SK-N-SH treated with all-trans-retinoic acid at 6 μM for 48 hours (cell line): ENCODE data around the gene DYSF.

Experiments
- CSDC2 ChIP-seq: fragments of 250-450 bp; sonication (Bioruptor Pico); IDR thresholded peaks from 2 replicates; pipeline ENCODE4 v1.5.0; 2020; ENCODE audit warnings: mild to moderate bottlenecking, moderate library complexity
- ESRRG ChIP-seq: fragments of 250-450 bp; sonication (Bioruptor Pico); IDR thresholded peaks from 2 replicates; pipeline ENCODE4 v1.6.1; 2021; ENCODE audit warnings: mild to moderate bottlenecking
- GLIS3 ChIP-seq: fragments of 250-450 bp; sonication (Bioruptor Pico); IDR thresholded peaks from 2 replicates; pipeline ENCODE4 v1.5.0; 2020; ENCODE audit warnings: mild to moderate bottlenecking, moderate library complexity
- ISL1 ChIP-seq: fragments of 250-450 bp; sonication (Bioruptor Pico); IDR thresholded peaks from 2 replicates; pipeline ENCODE4 v2.1.2; 2022; ENCODE audit warnings: mild to moderate bottlenecking, moderate library complexity
- OSR1 ChIP-seq: fragments of 250-450 bp; sonication (Bioruptor Pico); IDR thresholded peaks from 2 replicates; pipeline ENCODE4 v1.8.0; 2022; ENCODE audit warnings: moderate library complexity, mild to moderate bottlenecking, inconsistent platforms
- RARB ChIP-seq: fragments of 250-450 bp; sonication (Bioruptor Pico); IDR thresholded peaks from 2 replicates; pipeline ENCODE4 v1.8.0; 2021; ENCODE audit warnings: mild to moderate bottlenecking, moderate library complexity
- SNAI2 ChIP-seq: fragments of 250-450 bp; sonication (Bioruptor Pico); IDR thresholded peaks from 2 replicates; pipeline ENCODE4 v1.5.0; 2020; ENCODE audit warnings: mild to moderate bottlenecking, moderate library complexity
- ZC3H10 ChIP-seq: fragments of 250-450 bp; sonication (Bioruptor Pico); IDR thresholded peaks from 2 replicates; pipeline ENCODE4 v1.5.1; 2021; ENCODE audit warnings: mild to moderate bottlenecking, moderate library complexity
- ZFP3 ChIP-seq: fragments of 250-450 bp; sonication (Bioruptor Pico); IDR thresholded peaks from 2 replicates; pipeline ENCODE4 v1.5.0; 2020; ENCODE audit warnings: mild to moderate bottlenecking, moderate library complexity
- ZFP30 ChIP-seq: fragments of 450-650 bp; formaldehyde crosslinking; IDR thresholded peaks from 2 replicates; pipeline ENCODE4 v1.5.0; 2022; ENCODE audit warnings: mild to moderate bottlenecking, moderate library complexity
- ZNF565 ChIP-seq: fragments of 450-650 bp; formaldehyde crosslinking; conservative IDR thresholded peaks from 2 replicates; pipeline ENCODE4 v1.5.0; 2020; ENCODE audit warnings: low read depth, mild to moderate bottlenecking, moderate library complexity
- ZNF70 ChIP-seq: fragments of 450-650 bp; formaldehyde crosslinking; IDR thresholded peaks from 2 replicates; pipeline ENCODE4 v1.5.0; 2020; ENCODE audit warnings: mild to moderate bottlenecking, moderate library complexity
- TF ChIP-seq, protein P1 (sequence below): fragments of 250-450 bp; sonication (Bioruptor Pico); IDR thresholded peaks from 2 replicates; pipeline ENCODE4 v1.8.0; 2020; ENCODE audit warnings: mild to moderate bottlenecking, moderate library complexity, borderline replicate concordance

DNA sequence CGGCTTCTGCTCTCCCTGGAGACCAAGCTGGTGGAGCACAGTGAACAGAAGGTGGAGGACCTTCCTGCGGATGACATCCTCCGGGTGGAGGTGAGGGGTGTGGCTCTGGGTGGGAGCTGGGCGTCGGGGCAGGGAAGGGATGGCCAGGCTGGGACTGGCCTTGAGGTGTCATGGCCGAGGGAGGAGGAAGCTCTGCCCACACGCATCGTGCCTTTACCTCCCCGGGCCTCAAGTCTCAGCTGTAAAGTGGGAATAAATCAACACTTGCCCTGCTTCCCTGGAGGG is 98.2 kb downstream of the DYSF start:
- no peak for TF ChIP-seq CSDC2
- no peak for TF ChIP-seq ZFP3 (CRISPR knock-in tag)
- TF ChIP-seq, protein P1, sequence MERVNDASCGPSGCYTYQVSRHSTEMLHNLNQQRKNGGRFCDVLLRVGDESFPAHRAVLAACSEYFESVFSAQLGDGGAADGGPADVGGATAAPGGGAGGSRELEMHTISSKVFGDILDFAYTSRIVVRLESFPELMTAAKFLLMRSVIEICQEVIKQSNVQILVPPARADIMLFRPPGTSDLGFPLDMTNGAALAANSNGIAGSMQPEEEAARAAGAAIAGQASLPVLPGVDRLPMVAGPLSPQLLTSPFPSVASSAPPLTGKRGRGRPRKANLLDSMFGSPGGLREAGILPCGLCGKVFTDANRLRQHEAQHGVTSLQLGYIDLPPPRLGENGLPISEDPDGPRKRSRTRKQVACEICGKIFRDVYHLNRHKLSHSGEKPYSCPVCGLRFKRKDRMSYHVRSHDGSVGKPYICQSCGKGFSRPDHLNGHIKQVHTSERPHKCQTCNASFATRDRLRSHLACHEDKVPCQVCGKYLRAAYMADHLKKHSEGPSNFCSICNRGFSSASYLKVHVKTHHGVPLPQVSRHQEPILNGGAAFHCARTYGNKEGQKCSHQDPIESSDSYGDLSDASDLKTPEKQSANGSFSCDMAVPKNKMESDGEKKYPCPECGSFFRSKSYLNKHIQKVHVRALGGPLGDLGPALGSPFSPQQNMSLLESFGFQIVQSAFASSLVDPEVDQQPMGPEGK (CRISPR knock-in tag): no peak
- no peak for TF ChIP-seq SNAI2 (CRISPR knock-in tag)
- no peak for TF ChIP-seq ZFP30
- TF ChIP-seq RARB (CRISPR knock-in tag): no peak
- TF ChIP-seq ZNF70: no peak
- TF ChIP-seq ISL1 (CRISPR knock-in tag): no peak
- TF ChIP-seq ZC3H10 (CRISPR knock-in tag): no peak
- TF ChIP-seq OSR1 (CRISPR knock-in tag): no peak
- TF ChIP-seq ZNF565: no peak
- no peak for TF ChIP-seq ESRRG (CRISPR knock-in tag)
- TF ChIP-seq GLIS3 (CRISPR knock-in tag): no peak
